ENCODE measurements around the gene NFIA.

The NFIA gene

DNA sequence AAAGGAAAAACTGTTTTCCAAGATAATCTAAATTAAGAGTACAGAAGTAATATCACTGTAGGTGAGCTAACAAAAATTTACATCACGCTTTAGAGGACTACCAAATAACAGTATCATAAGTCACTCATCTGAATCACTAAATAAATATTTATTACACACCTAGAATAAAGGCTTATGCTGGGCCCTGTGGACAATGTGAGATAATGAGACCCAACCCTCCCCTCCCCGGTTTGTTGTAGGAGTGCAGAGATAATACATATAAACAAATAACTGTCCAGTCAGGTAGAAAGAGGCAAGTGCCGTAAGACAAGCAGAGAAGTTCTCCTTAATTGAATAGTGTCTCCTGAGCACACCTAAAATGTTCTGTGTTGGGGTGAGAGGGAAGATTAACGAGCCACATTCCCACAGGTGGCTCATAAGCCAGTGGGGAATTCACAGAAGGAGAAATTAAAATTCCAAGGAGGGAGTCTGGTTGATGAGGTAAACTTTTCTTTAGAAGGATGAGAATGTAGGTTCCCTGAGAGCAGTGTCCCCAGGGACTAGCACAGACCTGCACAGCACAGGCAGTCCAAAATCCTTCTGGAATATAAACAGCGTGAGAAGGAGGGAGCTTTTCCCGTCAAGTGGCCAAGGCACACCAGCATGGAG is 241.4 kb downstream of the NFIA start:
- TF ChIP-seq, protein P1, sequence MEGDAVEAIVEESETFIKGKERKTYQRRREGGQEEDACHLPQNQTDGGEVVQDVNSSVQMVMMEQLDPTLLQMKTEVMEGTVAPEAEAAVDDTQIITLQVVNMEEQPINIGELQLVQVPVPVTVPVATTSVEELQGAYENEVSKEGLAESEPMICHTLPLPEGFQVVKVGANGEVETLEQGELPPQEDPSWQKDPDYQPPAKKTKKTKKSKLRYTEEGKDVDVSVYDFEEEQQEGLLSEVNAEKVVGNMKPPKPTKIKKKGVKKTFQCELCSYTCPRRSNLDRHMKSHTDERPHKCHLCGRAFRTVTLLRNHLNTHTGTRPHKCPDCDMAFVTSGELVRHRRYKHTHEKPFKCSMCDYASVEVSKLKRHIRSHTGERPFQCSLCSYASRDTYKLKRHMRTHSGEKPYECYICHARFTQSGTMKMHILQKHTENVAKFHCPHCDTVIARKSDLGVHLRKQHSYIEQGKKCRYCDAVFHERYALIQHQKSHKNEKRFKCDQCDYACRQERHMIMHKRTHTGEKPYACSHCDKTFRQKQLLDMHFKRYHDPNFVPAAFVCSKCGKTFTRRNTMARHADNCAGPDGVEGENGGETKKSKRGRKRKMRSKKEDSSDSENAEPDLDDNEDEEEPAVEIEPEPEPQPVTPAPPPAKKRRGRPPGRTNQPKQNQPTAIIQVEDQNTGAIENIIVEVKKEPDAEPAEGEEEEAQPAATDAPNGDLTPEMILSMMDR (IDR thresholded peaks at IDR 0.05; ENCODE audit: low read depth, low read length), result no peak
- DNase-seq (ENCODE audit: low read depth in 2 of 2), result no peak
- H3K4me3 ChIP-seq (replicated peaks in 1 of 2; ENCODE audit: low read depth in 2 of 2, low read length in 2 of 2), result no peak overlapping the region

DNA sequence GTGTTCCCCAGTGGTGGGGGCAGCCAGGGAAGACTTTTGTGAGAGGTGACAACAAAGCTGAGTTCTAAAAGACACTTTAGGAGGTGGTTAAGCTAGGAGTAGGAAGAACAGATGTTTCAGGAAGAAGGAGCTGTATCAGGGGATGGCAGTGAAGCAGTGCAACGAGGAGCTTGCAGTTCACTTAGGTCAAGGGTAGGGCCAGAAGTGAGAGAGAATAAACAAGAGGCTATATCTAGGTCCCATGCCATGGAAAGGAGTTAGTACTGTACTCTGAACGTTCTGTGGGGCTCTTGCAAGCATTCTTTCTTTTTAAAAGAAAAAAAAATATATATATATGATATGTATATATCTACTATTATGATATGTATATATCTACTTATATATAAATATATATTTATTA is 244.4 kb downstream of the NFIA start:
- TF ChIP-seq, protein P1 (IDR thresholded peaks at IDR 0.05; ENCODE audit: low read depth, low read length), result no peak
- DNase-seq (ENCODE audit: low read depth in 2 of 2), result no peak
- H3K4me3 ChIP-seq (replicated peaks in 1 of 2; ENCODE audit: low read depth in 2 of 2, low read length in 2 of 2), result no peak overlapping the region

DNA sequence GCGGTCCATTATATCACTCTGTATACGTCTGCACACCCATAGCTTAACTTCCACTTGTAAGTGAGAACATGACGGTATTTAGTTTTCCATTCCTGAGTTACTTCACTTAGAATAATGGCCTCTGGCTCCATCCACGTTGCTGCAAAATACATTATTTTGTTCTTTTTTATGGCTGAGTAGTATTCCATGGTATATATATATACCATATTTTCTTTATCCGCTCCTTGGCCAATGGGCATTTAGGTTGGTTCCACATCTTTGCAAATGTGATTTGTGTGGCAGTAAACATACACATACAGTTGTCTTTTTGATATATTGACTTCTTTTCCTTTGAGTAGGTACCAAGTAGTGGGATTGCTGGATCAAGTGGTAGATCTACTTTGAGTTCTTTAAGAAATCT is 245.1 kb downstream of the NFIA start:
- DNase-seq (ENCODE audit: low read depth in 2 of 2), result no peak
- TF ChIP-seq, protein P1 (IDR thresholded peaks at IDR 0.05; ENCODE audit: low read depth, low read length), result no peak

GRCh38 chr1:61329556-61329955 is 247.2 kb downstream of the NFIA start:
- DNase-seq (ENCODE audit: low read depth in 2 of 2), result no peak
- no peak overlapping the region for H3K4me3 ChIP-seq (replicated peaks in 1 of 2; ENCODE audit: low read depth in 2 of 2, low read length in 2 of 2)
- TF ChIP-seq, protein P1 (IDR thresholded peaks at IDR 0.05; ENCODE audit: low read depth, low read length), result no peak

More for the DNA sequence above, 245.1 kb downstream of the NFIA start:
- H3K4me3 ChIP-seq (replicated peaks in 1 of 2; ENCODE audit: low read depth in 2 of 2, low read length in 2 of 2), result no peak overlapping the region

DNA sequence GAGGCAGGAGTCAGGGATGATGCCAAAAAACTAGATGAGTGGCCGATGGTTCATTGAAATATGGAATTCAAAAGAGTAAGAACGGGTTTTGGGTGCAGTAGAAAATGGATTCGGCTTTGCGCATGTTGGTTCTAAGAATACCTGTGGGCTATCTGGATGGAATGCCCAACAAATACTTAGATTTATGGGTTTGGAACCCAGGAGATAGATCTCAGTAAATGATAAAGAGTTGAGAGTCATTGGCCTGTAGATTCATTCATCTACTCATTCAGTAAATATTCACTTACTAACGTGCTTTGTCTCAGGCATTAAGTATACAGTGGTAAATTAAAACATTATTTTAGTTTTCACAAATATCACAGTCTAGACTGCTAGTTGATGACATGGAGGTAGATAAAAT is 247.7 kb downstream of the NFIA start:
- no peak for DNase-seq (ENCODE audit: low read depth in 2 of 2)
- TF ChIP-seq, protein P1 (IDR thresholded peaks at IDR 0.05; ENCODE audit: low read depth, low read length), result no peak

DNA sequence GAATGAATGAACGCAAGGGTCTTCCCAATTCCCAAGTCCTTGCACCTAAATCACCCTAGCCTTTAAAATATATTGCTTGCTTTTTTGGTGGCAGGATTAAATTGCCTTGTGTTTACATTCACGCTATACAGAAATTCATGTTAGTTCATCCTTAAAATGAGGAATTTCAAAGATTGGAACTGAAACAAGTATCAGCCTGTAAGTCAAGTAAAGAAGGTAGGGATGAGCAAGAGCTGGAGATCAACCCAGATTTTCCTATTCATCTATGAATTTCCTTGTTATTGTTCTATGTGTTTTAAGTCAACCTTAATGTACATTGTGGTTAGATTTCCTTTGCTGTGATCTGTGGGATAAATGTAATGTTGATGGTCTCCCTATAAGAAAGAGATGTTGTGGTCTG is 248.2 kb downstream of the NFIA start:
- DNase-seq (ENCODE audit: low read depth in 2 of 2), result no peak
- H3K4me3 ChIP-seq (replicated peaks in 1 of 2; ENCODE audit: low read depth in 2 of 2, low read length in 2 of 2), result no peak overlapping the region
- TF ChIP-seq, protein P1 (IDR thresholded peaks at IDR 0.05; ENCODE audit: low read depth, low read length), result no peak

More for the DNA sequence above, 247.7 kb downstream of the NFIA start:
- H3K4me3 ChIP-seq (replicated peaks in 1 of 2; ENCODE audit: low read depth in 2 of 2, low read length in 2 of 2), result no peak overlapping the region
